GM19099 (cell line): ENCODE results near the gene DDX39A.

Experiments used
- POLR2A ChIP-seq: IDR thresholded peaks from 3 replicates; pipeline ENCODE4 v1.6.1; 2011; ENCODE audit warnings: low read depth; ENCODE audit not compliant: insufficient read length; ENCODE audit errors: extremely low read depth

DDX39A gene

DNA sequence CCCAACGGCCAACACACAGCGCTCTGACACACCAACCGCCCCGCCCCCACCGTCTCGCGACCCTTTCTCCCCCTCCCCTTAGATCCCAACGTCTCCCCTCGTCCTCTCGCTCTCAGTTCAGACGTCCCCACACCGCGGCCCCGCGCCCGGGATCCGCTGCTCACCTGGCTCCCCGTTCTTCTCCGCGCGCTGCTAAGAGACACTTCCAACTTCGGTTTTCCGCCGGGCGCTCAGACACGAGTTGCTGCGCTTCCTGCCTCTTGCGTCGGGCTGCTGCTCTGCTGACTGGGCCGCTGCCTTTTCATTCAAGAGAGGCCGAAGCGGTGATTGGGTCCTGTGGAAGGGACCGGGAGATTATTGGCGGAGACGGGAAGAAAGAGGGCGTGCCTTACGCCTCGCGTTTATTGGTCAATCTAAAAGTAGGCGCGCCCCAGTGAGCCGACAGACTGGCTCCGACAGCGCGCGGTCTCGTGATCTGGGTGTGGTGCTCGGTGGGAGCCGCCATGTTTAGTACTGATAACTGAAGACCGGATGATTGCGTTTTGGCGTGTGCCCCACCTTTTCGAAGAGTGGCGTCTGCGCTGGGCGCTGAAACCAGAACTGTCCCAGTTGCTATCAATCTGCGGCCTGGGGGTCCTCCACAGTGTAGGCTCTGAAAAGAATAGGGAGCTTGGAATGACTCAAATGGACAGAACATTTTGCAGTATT lies at the start of gene DDX39A:
DDX39A (minus strand) TSS at position 236 of the 708 bp plus-strand sequence. CDS start 6,121 bp downstream, outside the sequence.
- TF ChIP-seq POLR2A, result peak; percentile 88

DNA sequence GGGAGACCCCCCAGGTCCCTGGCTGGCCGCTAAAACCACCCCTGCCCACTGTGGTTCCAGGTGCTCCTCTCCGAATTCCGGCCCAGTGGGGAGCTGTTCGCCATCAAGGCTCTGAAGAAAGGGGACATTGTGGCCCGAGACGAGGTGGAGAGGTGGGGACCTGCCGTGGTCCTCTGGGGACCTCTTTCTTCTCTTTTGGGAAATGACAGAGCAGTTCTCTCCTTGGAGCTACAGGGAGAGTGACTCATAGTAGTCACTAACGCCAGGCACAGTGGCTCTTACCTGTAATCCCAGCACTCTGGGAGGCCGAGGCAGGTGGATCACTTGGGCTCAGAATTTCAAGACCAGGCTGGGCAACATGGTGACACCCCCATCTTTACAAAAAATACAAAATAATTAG lies 48.7 kb upstream of the DDX39A start:
- no peak for TF ChIP-seq POLR2A

DNA sequence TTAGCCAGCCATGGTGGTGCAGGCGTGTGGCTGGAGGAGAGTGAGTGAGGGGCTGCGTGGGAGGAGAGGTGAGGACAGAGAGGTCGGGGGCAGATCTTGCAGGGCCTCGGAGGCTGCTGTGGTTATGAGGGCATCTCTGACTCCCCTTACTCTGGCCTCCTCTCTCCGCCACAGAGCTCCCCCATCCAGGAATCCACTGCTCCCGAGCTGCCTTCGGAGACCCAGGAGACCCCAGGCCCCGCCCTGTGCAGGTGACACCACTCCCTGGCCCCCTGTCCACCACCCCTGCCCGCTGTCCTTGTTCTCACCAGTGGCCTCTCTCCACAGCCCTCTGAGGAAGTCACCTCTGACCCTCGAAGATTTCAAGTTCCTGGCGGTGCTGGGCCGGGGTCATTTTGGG lies 48.2 kb upstream of the DDX39A start:
- TF ChIP-seq POLR2A, result no peak

GRCh38 chr19:14463747-14464146 lies 44.6 kb upstream of the DDX39A start:
- TF ChIP-seq POLR2A, result no peak

DNA sequence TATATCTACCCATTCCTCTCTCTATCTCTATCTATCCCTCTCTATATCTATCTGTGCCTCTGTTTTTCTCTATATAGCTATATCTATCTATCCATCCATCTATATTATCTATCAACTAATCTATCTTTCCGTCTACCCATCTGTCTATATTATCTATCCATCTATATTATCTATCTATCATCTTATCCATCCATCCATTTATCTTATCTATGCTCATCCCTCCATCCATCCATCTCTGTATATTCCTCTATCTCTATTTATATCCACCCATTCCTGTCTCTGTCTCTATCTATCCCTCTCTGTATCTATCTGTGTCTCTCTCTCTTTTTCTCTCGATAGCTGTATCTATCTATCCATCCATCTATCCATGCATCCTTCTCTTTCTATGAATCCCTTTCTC lies 41.8 kb upstream of the DDX39A start:
- TF ChIP-seq POLR2A, result no peak

DNA sequence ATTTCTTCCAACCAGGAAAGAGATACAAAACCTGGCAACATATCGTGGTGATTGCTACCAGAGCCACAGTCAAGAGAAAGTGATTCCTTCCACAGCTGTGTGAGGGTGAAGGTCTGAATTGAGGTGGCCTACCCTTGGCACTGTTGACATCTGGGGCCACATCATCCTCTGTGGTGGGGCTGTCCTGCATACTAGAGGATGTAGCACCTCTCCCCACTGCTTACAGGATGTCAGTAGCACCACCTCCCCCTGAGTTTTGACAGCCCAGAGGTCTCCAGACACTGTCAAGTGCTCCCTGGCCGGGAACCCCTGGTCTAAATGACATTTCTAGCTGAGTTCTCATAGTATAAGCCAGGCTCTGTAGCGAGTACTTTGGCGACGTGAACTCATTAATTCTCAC lies 40.6 kb upstream of the DDX39A start:
- no peak for TF ChIP-seq POLR2A

GRCh38 chr19:14450876-14451275 lies 31.7 kb upstream of the DDX39A start:
- TF ChIP-seq POLR2A, result no peak

DNA sequence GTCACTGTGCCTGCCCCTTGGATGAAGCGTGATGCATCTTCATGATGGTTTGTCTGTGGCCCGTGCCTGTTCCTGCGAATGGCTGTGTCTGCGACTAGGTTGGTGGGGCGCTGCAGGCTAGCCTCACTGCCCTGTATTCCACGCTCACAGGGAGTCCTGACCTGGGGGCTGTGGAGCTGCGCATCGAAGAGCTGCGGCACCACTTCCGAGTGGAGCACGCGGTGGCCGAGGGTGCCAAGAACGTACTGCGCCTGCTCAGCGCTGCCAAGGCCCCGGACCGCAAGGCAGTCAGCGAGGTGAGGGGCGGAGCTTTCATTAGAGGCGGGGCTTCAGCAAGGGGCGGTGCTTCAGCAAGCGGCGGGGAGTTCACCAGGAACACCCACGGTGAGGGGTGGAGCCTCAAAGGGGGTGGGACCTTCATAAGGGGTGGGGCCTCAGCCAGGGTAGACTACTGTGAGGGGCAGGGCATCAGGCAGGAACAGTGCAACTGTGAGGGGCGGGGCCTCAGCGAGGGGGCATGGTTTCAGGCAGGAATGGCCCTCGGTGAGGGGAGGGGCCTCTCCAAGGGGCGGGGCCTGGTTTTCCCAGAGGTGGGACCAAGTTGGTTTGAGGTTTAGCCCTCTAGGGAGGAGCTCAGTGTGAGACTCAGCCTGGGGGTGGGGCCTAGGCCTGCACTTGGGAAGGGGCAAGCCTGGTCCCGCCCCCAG lies 31.2 kb upstream of the DDX39A start:
- no peak for TF ChIP-seq POLR2A

DNA sequence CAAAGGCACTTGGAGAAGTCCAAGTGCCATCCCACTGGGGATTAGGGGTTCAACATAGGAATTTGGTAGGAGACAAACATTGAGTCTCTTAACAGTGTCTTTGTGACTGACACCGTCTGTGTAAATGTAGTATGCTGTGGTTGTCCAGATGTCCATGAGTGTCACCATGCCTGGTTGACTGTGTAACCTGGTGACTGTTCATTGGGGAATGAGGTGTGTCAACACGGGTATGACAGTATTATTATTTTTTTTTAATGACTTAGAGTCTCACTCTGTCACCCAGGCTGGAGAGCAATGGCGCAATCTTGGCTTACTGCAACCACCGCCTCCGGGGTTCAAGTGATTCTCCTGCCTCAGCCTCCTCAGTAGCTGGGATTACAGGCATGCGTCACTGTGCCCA lies 30.2 kb upstream of the DDX39A start:
- TF ChIP-seq POLR2A, result no peak

DNA sequence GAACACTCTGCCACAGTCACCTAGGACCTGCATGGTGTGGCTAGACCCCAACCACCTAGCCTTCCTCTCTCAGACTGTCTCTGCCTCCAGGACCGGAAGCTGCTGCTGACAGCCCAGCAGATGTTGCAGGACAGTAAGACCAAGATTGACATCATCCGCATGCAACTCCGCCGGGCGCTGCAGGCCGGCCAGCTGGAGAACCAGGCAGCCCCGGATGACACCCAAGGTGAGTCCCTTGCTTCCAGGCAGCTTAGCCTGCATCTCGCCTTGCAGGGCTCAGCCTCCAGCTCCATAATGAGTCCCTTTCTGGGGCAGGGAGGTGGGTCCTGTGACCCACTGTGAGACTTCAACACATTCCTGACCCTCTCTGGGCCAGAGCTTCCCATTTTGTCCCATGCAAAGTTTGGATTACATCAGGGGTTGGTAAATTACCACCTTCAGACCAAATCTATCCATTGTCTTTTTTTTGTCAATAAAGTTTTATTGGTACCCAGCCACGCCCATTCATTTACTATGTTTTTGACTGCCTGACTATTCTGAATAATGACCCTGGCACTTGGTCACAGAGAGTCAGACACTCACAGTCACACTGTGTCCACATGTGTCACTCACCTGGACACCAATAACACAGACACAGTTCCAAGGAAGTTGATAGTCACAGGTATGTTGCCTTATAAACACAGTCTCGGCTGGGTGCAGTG lies 27.3 kb upstream of the DDX39A start:
- no peak for TF ChIP-seq POLR2A

- no peak for TF ChIP-seq POLR2A
These were observed 24.6 kb upstream of the DDX39A start for GRCh38 chr19:14443632-14444216.

- TF ChIP-seq POLR2A, result no peak
These were observed 23.9 kb upstream of the DDX39A start for GRCh38 chr19:14442891-14443631.

- TF ChIP-seq POLR2A, result no peak
These were observed 22.1 kb upstream of the DDX39A start for GRCh38 chr19:14441041-14441938.

DNA sequence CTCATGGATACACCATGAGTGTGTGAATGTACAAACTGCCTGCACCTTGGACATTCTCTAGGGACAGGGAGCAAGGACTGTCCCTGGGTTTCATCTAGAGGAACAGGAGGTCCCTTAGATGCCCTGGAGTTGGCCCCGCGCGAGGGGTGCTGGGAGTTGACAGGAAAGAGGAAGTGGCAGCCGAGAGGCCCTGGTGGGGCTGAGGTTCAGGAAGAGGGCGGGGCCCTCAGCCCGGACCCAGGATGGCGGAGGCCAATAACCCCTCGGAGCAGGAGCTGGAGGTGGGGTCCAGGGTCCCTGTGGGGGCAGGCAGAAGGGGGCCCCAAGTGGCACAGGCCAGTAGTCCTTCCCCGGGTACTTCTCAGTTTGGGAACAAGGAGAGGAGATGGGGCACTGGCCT lies 20.9 kb upstream of the DDX39A start:
- TF ChIP-seq POLR2A, result peak; percentile 87
